ENCODE results near the gene FNDC5.

FNDC5 gene

GRCh38 chr1:32883338-32884031 lies 12.8 kb upstream of the FNDC5 start:
- DNase-seq: no peak

GRCh38 chr1:32881871-32882850 lies 11.4 kb upstream of the FNDC5 start:
- no peak for DNase-seq

GRCh38 chr1:32881291-32881690 lies 10.6 kb upstream of the FNDC5 start:
- DNase-seq: no peak

GRCh38 chr1:32878637-32879041 lies 7.9 kb upstream of the FNDC5 start:
- peak; percentile 26 for DNase-seq

- DNase-seq: peak; percentile 17
Measured at GRCh38 chr1:32878183-32878582, 7.5 kb upstream of the FNDC5 start.

GRCh38 chr1:32877211-32878110 lies 6.7 kb upstream of the FNDC5 start:
- DNase-seq: peak; percentile 24

GRCh38 chr1:32876341-32877210 lies 5.9 kb upstream of the FNDC5 start:
- DNase-seq: peak; percentile 74

GRCh38 chr1:32874860-32875752 lies 4.4 kb upstream of the FNDC5 start:
- no peak for DNase-seq

GRCh38 chr1:32873484-32873883 lies 2.8 kb upstream of the FNDC5 start:
- no peak for DNase-seq

- no peak for DNase-seq
Measured at GRCh38 chr1:32872192-32872460, 1.4 kb upstream of the FNDC5 start.

GRCh38 chr1:32871364-32872191 lies 866 bp upstream of the FNDC5 start:
- no peak for DNase-seq

GRCh38 chr1:32869923-32870614 lies 643 bp downstream of the FNDC5 start:
- DNase-seq: no peak

GRCh38 chr1:32868806-32869455 lies 1.8 kb downstream of the FNDC5 start:
- no peak for DNase-seq

- DNase-seq: no peak
Measured at GRCh38 chr1:32868085-32868484, 2.6 kb downstream of the FNDC5 start.

GRCh38 chr1:32867671-32868070 lies 3.0 kb downstream of the FNDC5 start:
- no peak for DNase-seq

- no peak for DNase-seq
Measured at GRCh38 chr1:32867151-32867550, 3.6 kb downstream of the FNDC5 start.

GRCh38 chr1:32865639-32866405 lies 4.9 kb downstream of the FNDC5 start:
- DNase-seq: no peak

GRCh38 chr1:32864375-32865019 lies 6.2 kb downstream of the FNDC5 start:
- DNase-seq: no peak

Data from activated CD4-positive, CD25-positive, alpha-beta regulatory T cell treated with anti-CD3 and anti-CD28 coated beads, Interleukin-2, amount 50 U/mL, for 72 hours (primary cell).